ENCODE data around the gene SEMA4D.
A peak's percentile ranks its signal among the peaks of the same experiment; 100 is the strongest.
"Not testable (repeated sequence)": the region's sequence is repeated elsewhere in the genome, so short reads cannot be mapped to it uniquely, and the experiment has no call there.

SEMA4D gene

DNA sequence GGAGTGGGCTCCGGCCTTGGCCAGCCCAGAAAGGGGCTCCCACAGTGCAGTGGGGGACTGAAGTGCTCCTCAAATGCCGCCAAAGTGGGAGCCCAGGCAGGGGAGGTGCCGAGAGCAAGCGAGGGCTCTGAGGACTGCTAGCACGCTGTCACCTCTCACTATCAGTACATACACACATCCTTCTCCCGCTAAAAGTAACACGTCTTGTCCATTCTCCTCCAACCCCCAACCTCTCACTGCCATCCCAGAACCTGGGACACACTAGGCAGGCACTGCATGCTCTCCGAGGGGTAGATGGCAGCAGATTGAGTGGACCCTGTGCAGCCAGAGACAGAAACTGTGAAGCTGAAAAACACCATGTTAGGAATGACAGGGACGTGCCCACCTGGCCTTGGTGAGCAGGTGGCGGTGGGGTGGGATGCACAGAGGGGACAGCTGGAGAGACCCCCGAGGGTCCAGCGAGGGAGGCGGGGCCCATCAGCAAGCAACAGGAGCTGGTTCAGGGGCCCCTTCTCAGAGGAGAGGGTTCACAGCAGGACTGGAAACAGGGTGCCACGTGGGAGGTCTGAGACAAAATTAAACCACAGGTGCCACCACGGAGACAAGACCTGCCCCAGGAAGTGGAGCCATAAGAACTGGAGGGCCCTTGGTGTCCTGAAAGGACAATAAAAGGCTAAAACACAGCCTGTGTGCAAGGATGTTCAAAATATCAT, 16.9 kb downstream of the SEMA4D start:
- no peak for DNase-seq

DNA sequence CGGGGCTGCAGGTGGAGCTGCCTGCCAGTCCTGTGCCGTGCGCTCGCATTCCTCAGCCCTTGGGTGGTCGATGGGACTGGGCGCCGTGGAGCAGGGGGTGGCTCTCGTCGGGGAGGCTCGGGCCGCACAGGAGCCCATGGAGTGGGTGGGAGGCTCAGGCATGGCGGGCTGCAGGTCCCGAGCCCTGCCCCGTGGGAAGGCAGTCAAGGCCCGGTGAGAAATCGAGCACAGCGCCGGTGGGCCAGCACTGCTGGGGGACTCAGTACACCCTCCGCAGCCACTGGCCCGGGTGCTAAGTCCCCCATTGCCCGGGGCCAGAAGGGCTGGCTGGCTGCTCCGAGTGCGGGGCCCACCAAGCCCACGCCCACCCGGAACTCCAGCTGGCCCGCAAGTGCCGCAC, 17.5 kb downstream of the SEMA4D start:
- DNase-seq = not testable (repeated sequence)

DNA sequence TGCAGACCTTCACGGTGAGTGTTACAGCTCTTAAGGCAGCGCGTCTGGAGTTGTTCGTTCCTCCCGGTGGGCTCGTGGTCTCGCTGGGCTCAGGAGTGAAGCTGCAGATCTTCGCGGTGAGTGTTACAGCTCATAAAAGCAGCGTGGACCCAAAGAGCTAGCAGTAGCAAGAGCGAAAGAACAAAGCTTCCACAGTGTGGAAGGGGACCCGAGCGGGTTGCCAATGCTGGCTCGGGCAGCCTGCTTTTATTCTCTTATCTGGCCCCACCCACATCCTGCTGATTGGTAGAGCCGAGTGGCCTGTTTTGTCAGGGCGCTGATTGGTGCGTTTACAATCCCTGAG, 18.3 kb downstream of the SEMA4D start:
- not testable (repeated sequence) for DNase-seq

DNA sequence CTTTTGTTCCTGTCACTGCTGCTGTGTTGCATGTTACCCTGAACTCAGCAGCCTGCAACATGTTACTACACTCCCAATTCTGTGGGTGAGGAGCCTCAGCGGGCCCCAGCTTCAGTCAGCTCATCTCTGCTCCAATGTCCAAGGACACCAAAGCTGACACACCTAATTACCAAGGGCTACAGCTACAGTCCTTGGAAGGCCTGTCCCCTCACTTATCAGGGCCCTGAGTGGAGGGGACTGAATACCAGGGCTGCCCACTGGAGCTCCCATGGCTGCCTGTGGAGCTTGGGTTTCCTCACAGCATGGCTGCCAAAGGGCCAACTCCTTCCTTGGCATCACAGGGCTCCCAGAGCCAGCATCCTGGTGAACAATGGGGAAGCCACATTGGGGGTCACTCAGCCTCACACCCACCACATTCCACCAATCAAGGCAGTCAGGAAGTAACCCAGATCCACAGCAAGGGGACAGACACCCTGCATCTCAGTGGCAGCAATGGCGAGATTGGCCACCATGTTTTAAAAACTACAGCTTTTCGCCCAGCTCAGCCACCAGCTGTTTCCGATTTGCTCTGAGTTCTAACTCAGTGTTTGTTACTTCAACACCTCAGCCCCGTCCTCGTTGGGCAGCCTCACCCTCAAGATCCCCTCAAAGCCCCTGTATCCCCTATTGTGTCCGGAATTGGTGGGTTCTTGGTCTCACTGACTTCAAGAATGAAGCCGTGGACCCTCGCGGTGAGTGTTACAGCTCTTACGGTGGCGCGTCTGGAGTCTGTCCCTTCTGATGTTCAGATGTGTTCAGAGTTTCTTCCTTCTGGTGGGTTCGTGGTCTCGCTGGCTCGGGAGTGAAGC, 18.9 kb downstream of the SEMA4D start:
- DNase-seq = no peak

DNA sequence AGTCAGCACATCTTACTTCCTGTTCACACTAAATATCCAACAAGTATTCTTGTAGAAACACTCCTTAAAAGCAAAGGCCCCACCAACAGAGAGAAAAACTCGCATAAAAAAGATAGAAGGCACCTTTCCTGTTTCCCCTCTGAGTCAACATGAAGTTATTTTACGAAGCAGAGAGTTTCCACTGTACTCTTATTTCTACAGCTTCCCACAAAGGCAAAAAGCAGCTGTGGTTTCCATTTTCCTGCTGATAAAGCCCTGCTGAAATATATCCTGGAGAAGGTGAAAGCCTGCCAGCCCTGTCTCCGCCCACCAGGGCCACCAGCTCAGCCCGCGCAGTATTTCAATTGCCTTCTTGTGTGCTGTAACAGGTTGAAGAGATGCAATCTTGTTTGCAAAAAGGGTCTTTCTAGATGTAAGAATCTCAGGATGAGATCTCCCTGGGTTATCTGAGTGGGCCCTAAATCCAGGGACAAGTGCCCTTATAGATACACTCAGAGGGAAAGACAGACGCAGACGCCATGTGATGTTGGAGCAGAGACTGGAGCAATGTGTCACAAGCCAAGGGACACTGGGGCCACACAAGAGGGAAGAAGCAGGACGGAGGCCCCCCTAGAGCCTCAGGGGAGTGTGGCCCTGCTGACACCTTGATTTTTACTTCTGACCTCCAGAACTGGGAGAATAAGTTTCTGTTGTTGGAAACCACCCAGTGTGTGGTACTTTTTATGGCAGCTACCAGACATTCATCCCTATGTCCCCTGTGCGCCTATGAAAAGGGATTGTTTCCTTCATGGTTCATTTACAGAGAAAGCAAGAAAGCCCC, 19.9 kb downstream of the SEMA4D start:
- no peak for DNase-seq

DNA sequence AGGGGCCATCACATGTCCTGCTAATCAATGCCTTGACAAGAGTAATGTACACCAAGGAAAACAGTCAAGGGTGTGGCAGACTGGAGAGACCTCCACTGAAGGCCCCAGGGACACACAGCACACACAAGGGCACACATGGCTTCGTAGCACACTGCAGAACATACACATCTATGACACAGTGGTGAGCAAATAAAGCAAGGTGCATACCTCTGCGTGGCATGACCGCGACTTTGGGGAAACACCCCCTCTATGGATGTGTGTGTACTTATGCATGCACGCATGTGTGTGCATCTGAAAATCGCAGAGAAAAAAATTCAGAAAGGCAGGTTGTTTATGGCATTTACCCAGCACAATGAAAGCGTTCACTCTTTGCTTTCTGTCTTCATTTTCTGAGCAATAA, 20.5 kb downstream of the SEMA4D start:
- no peak for DNase-seq

DNA sequence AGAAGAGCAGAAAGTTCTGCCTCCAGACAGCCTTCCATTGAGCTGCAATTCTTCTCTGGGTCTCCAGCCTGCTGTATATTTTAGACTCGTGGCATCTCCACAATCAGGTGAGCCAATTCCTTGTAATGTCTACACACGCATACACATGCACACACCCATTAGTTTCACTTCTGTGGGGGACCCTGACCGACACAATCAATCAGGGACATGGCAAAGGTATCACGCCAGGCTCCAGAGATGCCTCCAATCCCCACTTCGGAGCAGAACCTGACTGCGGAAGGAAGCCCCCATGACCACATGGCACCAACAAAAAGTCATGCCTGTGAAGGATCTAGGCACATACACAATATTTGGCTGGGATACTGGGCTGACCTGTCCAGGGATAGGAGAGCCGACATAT, 21.4 kb downstream of the SEMA4D start:
- DNase-seq = no peak

DNA sequence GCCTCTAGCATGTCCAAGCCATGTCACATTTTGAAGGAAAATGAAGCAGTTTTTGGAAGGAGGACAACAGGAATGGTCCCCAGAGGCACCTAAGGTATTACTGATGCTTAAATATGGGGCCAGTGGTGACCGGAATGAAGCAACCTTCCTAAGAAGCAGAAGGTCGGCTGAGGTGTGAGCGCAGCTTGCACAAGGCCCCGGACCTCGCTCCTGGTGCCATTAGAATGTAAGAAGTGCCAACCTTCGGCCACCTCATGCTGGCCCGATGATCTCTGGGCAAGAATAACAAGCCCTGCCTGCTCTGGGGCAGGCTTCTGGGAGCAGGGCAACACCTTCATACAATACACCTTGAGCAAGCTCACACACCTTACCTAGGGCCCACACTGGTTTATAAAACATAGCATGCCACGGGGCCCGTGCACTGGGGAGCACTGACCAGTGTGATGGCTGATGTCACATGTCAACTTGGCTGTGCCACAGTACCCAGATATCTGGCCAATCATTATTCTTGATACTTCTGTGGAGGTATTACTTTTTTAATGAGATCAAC, 21.9 kb downstream of the SEMA4D start:
- no peak for DNase-seq

DNA sequence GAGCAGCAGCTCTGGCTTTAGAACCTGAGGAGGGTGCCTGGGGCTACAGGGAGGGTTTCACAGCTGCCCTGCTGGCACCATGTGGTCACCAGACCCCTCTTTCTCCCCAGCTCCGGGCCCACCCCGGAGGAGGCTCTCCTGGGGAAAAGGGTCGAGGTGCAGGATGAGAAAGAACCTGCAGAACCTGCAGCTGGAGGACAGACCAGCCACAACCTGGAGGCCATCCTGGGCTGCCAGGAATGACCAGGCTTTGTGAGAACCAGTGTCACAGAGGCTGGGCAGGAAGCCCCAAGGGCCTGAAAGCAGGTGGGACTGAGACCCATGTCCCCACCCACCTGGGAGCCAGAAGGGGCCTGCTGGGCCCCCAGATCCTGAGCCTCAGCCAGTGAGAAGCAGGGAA, 23.0 kb downstream of the SEMA4D start:
- no peak for DNase-seq

DNA sequence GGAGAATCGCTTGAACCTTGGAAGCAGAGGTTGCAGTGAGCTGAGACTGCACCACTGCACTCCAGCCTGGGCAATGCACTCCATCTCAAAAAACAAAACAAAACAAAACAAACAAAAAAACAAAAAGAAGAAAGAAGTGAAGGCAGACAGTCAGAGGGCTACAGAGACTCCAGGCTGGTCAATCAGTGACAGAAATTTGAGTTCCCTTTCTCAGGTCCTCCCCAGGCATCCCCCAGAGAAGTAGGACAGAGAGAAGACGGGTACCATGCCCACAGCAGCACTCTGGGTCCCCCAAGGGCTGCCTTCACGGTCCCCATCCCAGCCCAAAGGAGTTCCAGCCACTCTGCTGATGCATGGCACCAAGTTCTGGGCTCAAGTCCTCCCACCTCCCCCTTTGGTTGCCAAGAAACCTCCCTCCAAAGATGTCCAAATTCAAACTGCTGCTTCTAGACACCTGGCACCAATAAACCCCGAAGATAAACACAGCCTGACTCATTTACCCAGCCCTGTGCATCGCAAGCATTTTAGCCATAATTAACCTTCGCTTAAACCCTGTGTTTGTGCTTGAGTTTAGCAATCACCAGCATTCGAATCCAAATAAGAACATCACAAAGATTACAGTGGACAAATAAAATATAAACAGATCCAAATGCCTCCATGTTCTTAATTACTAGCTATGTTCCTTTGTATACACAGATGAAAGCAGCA, 24.0 kb downstream of the SEMA4D start:
- no peak for DNase-seq

DNA sequence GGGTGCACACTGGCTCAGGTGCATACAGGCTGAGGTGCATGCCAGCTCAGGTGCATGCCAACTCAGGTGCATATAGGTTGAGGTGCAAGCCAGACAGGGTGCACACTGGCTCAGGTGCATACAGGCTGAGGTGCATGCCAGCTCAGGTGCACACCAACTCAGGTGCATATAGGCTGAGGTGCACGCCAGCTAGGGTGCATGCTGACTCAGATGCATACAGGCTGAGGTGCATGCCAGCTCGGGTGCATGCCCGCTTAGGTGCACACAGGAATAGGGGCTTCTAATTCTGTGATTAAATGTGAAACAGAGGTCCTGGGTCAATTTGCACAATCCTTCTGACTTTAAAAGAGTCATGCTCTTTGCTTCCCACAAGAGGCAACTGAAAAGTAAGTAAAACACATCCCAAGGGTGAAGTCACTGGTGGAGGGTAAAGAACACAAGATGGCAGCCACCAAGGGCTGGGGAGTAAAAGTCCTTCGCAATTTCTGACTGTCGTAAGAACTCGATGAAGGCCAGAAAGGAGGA, 26.1 kb downstream of the SEMA4D start:
- DNase-seq = not testable (repeated sequence)

DNA sequence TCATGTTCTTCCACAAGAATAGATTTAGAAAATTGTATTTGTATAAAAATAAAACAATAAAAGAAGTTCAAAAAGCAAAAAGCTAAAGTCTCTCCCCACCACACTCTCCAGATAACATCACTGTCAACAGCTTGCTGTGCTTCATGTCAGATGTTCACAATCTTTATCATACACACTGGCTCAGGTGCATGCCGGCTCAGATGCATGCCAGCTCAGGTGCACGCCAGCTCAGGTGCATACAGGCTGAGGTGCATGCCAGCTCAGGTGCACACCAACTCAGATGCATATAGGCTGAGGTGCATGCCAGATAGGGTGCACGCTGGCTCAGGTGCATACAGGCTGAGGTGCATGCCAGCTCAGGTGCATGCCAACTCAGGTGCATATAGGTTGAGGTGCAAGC, 26.5 kb downstream of the SEMA4D start:
- DNase-seq = no peak

DNA sequence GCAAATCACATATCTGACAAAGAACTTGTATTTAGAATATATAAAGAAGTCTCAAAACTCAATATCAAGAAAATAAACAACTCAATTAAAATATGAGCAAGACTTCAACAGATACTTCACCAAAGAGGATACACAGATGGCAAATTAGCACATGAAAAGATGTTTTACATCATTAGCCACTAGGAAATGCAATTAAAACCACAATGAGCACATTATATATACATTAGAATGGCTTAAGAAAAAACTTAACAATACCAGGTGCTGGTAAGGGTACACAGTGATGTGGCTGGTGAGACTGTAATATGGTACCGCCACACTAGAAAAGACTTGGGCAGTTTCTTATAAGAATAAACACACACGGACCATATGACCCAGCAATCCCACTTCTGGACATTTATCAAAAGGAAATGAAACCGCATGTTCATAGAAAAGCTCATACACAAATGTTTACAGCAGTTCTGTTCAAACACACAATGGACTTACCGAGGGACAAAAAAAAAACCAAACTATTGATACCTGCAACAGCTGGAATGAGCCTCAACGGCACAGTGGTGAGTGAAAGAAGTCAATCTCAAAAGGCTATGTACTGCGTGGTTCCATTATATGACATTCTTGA, 27.6 kb downstream of the SEMA4D start:
- DNase-seq = peak; percentile 16

DNA sequence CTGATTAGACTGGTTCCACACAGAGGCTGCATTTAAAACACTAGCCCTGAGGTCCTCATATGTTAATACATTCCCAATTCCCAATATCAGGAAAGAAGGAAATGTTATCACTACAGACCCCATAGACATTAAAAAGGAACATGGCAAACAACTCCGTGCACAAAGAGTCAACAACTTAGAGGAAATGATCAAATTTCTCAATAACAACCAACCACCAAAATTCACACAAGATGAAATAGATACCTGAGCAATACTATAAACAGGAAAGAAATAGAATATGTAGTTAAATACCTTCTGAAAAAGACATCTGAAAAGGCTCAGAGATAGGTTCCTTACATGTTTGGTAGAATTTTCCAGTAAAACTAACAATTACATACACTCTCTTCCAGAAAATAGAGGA, 28.9 kb downstream of the SEMA4D start:
- no peak for DNase-seq

DNA sequence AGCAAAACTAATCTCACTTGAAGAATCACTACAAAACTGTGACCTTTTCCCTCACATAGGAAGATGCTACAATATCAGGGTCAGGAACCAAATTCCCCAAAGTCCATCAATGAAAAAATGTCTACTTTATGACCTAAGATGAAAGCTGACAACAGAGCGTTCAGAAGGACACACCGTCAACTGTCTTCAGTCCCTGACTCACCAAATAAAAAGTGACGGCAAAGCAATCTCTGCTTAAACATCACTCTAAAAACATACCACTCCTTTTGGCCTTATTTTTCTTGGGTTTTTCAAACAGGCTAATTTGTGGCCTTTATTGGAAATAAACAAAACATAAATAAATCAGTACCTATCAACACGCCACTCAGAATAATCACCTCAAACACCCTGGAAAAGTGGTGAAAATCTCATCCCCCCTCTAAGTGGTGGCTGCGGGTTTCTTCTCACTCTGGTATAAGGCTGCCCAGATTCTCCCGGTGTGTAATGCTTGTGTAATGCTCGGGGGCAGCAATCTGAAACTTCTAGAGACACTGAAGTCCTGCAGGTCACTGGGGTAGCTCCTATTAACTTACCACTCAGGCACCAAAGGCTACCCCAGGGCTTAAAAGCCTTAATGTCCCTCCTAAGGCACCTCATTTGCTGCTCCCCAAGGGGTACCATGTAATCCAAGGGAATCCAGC, 29.5 kb downstream of the SEMA4D start:
- no peak for DNase-seq

DNA sequence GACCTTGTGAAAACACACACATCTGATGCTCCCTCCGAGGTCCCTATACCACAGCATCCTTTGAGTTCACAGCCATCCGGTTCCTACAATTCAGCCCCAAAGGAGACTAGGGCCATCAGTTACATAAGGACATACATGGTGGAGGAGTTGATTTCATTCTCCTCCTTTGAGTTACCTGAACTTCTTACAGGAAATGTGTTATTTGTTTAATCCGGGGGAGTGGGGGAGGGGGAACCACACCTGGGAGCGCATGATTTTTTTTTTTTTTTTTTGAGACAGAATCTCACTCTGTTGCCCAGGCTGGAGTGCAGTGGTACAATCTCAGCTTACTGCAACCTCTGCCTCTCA, 30.7 kb downstream of the SEMA4D start:
- DNase-seq = no peak

DNA sequence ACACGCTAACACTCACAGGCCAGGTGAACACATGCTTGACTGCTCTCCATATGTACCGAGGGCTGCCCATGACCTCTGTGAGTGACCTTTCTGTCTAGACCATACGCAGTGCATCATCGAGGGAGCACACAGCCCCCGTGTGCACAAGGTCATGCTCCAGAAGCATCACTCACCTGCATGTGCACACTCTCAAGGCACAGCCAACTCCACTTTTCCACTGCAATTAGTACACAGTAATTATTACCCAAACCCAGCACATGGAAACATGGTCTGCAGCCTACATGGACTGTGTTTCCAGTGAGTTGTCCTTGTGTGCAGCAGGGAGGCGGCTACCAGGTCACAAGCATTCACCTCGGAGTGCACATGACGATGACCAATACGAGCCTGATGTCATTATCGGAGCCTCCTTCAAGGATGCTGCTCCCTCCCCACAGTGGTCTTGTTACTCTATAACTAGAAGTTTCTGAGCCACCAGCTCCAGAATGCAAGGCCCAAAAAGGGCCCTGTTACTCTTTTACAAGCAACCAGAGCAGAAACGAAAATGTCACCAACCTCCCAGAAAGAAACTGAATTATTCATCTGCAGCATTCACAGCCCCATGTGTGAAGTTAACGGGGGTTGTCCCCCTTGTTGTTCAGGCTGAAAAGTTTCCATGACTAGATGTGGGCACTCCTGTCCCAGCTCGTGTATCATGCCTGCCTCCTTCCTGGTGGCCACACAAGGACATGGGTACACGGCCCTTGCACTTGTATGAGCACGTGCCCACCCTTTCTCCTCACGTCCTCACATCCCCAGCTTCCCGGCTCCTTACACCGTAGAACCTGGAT, 31.2 kb downstream of the SEMA4D start:
- DNase-seq = no peak

DNA sequence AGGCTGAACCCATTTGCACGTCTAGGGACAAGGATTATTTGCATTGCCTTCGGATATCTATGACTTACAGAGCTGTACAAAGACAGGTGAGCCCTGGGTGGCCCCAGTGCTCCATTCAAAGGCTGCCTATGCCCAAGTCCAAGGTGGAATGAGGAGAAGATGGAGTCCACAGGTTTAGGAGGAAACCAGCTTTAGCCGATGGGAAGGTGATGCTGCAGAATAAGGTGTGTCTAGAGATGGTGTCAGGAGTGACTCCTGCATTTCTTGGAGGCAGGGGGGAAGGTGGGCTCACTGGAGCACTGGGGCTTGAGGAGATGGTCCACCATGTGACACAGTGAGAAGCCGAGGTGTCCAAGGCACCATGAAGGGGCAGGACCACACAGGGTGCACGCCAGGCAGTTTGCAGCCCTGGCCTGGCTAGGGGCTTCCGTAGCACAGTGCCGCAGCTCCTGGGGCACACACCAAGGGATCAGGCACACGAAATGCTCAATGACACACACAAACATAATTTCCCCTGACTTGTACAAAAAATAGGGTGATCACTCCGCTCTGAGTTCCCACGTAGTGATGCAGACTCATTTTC, 32.1 kb downstream of the SEMA4D start:
- DNase-seq = no peak

DNA sequence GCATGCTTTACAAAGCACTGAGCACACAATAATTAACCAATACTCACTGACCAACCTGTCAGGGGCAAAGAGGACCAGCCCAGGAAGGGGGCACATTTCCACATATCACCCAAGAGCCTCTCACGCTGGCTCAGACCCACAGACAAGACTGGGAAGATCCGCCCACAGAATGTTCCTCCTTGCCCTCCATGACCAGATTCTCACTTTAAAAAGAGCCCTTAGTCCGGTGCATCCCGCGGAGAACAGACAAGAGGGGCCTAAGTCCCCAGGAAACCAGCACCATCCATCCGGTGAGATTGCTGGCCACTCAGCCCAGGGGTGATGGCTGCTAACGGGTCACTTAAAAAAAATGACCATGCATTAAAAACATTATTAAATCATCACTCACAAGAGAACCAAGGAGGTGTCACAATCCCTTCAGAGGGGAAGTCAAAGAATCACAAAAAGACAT, 32.9 kb downstream of the SEMA4D start:
- peak; percentile 39 for DNase-seq

DNA sequence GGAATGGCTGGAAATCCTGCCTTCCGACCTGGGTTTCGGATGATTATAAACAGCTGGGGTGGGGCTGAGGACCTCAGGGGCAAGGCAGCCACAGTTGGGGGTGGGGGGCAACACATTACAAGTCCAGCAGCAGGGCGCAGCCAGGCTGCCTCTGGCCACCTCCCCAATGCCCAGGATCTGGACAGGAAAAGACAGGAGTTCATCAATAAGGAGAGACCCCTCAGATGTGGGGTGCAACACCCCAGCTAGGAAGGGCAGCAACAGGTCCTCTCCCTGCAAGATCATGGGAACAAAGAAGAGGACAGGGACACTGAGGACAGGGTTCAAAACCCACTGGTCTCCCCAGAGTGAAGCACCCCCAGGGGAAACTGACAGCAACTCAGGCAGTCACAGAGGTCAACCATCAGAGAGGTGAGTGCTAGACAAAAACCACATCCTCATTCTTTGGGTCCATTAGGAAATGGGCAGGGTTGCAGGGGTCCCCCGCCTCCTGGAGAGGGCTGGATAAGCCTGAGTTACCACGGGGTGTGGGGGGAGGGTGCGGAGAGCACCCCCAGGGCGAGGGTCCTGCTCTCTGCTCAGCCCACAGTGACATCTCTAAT, 33.5 kb downstream of the SEMA4D start:
- DNase-seq = no peak
